22Rv1 (cell line): ENCODE data around the gene SNAPIN.

Experiments
- H3K27ac ChIP-seq: fragments of 450-650 bp; 2 replicates; pipeline ENCODE4 v1.5.1; 2017
- ZFX ChIP-seq: fragments of 450-650 bp; IDR thresholded peaks from 2 replicates; pipeline ENCODE4 v1.6.1; 2017; ENCODE audit warnings: antibody characterized with exemption, borderline replicate concordance
- TF ChIP-seq, protein P1 (sequence below): fragments of 450-650 bp; IDR thresholded peaks from 2 replicates; pipeline ENCODE4 v1.5.1; 2017; ENCODE audit warnings: mild to moderate bottlenecking

SNAPIN gene

DNA sequence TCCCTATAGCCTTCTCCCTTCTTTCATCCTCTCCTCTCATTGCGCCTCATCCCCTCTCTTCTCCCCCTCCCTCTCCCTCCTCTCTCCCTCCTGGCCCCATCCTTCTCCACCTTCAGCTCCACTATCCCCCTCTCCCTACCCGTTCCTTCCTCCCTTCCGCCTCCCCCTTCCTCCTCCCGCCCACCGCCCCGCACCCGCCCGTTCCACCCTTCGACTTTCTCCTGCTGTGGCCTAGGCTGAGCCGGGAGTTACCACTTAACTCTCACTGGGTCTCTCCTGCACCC lies 21.6 kb downstream of the SNAPIN start:
- H3K27ac ChIP-seq, result no peak overlapping the region
- no peak for TF ChIP-seq ZFX
- TF ChIP-seq, protein P1, sequence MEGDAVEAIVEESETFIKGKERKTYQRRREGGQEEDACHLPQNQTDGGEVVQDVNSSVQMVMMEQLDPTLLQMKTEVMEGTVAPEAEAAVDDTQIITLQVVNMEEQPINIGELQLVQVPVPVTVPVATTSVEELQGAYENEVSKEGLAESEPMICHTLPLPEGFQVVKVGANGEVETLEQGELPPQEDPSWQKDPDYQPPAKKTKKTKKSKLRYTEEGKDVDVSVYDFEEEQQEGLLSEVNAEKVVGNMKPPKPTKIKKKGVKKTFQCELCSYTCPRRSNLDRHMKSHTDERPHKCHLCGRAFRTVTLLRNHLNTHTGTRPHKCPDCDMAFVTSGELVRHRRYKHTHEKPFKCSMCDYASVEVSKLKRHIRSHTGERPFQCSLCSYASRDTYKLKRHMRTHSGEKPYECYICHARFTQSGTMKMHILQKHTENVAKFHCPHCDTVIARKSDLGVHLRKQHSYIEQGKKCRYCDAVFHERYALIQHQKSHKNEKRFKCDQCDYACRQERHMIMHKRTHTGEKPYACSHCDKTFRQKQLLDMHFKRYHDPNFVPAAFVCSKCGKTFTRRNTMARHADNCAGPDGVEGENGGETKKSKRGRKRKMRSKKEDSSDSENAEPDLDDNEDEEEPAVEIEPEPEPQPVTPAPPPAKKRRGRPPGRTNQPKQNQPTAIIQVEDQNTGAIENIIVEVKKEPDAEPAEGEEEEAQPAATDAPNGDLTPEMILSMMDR, result no peak

- TF ChIP-seq, protein P1, result no peak
- TF ChIP-seq ZFX, result no peak
Measured at GRCh38 chr1:153682730-153683129, 24.2 kb downstream of the SNAPIN start.

GRCh38 chr1:153683854-153684253 lies 25.4 kb downstream of the SNAPIN start:
- H3K27ac ChIP-seq, result no peak overlapping the region
- TF ChIP-seq, protein P1, result no peak
- no peak for TF ChIP-seq ZFX

More at GRCh38 chr1:153682730-153683129, 24.2 kb downstream of the SNAPIN start:
- H3K27ac ChIP-seq, result no peak overlapping the region

- TF ChIP-seq, protein P1, result no peak
- no peak for TF ChIP-seq ZFX
Measured at GRCh38 chr1:153684892-153685291, 26.4 kb downstream of the SNAPIN start.

GRCh38 chr1:153685544-153686340 lies 27.2 kb downstream of the SNAPIN start:
- H3K27ac ChIP-seq, result no peak overlapping the region
- TF ChIP-seq, protein P1, result no peak
- TF ChIP-seq ZFX, result no peak

More at GRCh38 chr1:153684892-153685291, 26.4 kb downstream of the SNAPIN start:
- H3K27ac ChIP-seq, result no peak overlapping the region

- H3K27ac ChIP-seq, result no peak overlapping the region
- TF ChIP-seq ZFX, result no peak
- TF ChIP-seq, protein P1, result no peak
Measured at GRCh38 chr1:153687346-153688125, 29.0 kb downstream of the SNAPIN start.

- TF ChIP-seq, protein P1, result no peak
- no peak for TF ChIP-seq ZFX
- H3K27ac ChIP-seq, result no peak overlapping the region
Measured at GRCh38 chr1:153688276-153688675, 29.8 kb downstream of the SNAPIN start.
